T-helper 2 cell (primary cell): ENCODE measurements around the gene GCNT2.
A peak's percentile ranks its signal among the peaks of the same experiment; 100 is the strongest.
"Not testable (repeated sequence)": the region's sequence is repeated elsewhere in the genome, so short reads cannot be mapped to it uniquely, and the experiment has no call there.

Source experiments
- DNase-seq, 5 experiments: peaks; one replicate each; pipeline versions ENCODE4 v3.0.0 to v3.0.0-alpha.2; 2012 to 2022

GCNT2 gene

DNA sequence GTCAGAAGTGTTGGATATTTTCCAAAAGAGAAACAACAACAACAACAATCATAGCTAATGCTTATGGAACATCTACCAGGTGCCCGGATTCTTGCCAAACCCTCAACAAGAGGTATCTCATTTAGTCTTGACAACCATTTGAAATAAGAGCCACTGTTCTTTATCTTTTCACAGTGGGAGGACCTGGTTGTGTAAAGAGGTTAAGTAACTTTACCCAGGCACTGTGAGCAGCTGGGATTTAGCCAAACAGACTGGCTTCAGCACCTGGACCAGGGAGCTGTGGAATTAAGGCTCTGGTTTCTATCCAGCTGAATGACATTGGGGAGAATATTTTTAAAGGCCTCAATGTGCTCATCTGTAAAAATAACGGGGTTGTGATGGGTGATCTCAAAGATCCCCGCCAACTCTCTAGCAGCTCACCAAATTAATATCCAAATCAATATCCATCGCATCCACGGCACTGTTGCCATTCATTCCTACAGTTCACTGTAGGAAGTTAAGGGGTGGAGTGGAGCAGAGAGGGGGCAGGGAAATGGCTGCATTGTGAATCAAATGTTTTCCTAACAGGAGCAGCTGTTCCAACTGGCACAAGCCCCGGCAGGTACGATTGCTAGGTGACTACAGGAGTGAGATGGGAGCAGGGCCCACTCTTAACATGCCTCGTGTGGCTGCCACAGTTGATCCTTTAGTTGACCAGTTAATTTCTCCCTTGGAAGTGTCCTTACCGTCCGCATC is 61.8 kb downstream of the GCNT2 start:
- DNase-seq: peak in 1 of 5 experiments; percentile 6

DNA sequence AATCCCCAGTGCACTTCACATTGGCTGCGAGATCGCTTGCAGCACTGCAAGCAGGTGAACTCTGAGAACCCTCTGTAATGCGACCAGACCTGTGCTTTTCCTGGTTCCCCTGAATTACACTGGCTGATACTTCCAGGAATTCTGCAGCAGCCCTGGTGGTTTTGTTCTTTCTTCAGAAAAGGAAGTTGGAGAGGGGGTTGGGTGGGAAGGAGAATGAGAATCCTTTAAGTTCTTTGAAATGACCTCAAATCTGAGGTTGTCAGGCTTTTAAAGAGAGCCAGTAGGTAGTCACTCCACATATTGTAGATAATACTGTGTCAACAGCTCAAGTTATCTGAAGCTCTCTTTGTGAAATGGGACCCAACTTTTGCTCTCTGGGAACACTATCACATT is 62.4 kb downstream of the GCNT2 start:
- DNase-seq: no peak

DNA sequence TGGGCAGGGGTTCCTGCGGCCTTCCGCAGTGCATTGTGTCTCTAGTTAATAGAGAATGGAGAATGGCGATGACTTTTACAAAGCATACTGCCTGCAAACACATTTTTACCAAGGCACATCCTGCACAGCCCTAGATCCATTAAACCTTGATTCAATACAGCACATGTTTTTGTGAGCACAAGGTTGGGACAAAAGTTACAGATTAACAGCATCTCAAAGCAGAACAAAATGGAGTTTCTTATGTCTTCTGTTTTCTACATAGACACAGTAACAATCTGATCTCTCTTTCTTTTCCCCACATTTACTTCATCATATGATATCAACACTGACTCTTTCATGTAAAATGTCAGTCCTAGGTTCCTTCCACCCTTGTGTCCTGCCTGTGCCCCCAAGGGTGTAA is 63.5 kb downstream of the GCNT2 start:
- no peak for DNase-seq

DNA sequence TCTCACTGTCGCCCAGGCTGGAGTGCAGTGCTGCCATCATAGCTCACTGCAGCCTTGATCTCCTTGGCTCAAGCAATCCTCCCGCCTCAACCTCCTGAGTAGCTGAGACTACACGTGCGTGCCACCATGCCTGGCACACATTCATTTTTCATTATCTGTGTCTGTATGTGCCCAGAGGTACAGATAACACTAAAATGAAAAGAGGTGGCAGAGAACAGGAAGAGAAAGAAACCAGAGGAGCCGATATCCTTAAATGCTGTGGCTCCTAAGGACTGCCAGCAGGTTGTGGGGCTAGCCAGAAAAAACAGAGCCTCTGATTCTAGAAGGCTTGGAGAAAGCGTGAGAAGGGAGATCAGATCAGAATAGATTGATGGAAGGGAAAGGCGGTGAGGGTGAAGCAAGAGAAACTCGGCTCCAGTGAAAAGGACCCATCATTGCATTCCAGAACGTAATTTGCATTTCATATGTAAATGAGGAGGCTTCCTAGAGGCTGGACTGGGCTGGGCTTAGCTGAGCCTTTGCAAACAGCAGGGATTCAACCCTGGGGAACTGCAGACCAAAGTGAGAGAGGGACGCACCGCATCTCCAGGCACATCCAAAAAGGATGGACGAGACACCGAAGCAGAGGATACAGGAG is 64.2 kb downstream of the GCNT2 start:
- no peak for DNase-seq

DNA sequence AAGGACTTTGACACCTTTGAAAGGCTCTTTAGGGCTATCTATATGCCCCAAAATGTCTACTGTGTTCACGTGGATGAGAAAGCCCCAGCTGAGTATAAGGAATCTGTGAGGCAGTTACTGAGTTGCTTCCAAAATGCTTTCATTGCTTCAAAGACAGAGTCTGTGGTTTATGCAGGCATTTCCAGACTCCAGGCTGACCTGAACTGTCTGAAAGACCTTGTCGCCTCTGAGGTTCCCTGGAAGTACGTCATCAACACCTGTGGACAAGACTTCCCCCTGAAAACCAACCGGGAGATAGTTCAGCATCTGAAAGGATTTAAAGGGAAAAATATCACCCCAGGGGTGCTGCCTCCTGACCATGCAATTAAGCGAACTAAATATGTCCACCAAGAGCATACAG is 65.2 kb downstream of the GCNT2 start:
- no peak for DNase-seq

DNA sequence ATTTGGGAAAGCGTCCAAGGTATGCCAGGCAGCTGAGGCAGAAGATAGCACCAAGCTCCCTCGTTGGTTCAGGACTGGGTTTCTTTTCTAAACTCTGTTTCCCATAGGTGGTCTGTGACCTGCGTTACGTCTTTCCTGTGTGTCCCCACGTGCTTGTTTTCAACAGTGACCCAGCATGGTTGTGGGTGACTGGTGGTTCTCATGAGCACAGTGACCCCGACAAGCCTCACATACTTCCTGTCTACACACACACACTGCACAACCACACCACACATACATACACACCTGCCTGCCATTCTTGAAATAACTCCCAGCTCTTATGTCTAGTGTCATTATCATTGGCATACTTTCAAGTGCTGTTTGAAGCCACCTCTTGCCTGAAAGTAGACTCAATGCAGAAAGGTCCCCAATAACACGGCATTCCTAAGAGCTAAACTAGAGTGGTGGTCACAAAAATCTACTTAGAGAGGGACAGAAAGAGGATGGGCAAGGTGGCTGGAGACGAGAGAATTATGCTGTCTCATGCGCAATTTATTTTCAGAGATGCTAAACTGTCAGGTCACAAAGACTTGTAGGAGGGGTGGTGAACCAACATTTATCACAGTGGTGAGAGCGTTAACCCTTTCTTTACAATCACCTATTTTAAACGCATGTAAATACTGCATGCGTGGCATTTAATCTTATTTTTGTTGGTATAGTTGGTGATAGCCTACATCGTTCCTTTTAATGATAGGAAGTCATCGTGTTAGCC is 66.7 kb downstream of the GCNT2 start:
- peak in 2 of 5 experiments; percentile 1 to 22 for DNase-seq

DNA sequence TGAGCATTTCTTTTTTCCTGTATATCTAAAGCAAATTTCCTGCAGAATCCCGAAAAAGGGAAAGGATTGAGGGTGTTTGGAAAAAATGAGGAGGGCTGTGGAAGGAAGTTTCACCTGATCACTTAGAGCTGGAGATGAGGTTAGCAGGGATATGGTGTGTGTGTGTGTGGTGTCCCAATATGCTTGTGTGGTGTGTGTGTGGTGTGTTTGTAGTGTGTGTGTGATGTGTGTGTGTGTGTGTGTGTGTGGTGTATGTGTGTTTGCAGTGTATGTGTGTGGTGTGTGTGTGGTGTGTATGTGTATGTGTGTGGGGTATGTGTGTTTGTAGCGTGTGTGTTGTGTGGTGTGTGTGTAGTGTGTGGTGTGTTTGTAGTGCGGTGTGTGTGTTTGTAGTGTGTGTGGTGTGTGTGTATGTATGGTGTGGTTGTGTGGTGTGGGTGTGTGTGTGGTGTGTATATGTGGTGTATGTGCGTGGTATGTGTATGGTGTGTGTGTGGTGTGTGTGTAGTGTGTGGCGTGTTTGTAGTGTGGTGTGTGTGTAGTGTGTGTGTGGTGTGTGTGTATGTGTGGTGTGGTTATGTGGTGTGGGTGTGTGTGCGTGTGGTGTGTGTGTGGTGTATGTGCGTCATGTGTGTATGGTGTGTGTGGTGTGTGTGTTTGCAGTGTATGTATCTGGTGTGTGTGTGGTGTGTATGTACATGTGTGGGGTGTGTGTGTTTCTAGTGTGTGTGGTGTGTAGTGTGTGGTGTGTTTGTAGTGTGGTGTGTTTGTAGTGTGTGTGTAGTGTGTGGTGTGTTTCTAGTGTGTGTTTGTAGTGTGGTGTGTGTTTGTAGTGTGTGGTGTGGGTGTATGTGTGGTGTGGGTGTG is 67.6 kb downstream of the GCNT2 start:
- peak in 1 of 5 experiments; percentile 2 for DNase-seq

DNA sequence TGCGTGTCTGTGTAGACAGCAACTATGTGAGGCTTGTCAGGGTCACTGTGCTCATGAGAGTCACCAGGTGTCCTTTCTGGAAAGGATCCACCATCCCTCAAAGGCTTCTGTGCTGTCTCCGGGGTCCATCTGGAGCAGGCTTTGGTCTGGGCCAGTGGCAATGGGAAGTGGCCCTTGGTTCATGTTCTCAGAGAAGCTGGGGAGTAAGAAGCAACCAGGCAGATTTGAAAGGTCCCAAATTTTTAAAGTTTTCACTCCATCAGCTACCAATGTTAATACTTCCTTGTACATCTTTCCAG is 68.2 kb downstream of the GCNT2 start:
- no peak for DNase-seq

DNA sequence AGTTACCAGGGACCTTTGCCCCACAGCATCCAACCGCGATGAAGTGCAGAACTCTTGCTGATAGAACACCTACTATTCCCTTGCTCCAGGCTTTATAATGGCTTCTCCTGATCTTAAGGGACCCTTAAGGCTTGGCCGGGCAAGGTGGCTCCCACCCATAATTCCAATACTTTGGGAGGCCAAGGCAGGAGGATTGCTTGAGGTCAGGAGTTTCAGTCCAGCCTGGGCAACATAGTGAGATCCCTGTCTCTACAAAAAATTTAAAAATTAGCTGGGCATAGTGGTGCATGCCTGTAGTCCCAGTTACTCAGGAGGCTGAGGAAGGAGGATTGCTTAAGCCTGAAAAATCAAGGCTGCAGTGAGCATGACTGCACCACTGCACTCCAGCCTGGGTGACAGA is 68.8 kb downstream of the GCNT2 start:
- no peak for DNase-seq

DNA sequence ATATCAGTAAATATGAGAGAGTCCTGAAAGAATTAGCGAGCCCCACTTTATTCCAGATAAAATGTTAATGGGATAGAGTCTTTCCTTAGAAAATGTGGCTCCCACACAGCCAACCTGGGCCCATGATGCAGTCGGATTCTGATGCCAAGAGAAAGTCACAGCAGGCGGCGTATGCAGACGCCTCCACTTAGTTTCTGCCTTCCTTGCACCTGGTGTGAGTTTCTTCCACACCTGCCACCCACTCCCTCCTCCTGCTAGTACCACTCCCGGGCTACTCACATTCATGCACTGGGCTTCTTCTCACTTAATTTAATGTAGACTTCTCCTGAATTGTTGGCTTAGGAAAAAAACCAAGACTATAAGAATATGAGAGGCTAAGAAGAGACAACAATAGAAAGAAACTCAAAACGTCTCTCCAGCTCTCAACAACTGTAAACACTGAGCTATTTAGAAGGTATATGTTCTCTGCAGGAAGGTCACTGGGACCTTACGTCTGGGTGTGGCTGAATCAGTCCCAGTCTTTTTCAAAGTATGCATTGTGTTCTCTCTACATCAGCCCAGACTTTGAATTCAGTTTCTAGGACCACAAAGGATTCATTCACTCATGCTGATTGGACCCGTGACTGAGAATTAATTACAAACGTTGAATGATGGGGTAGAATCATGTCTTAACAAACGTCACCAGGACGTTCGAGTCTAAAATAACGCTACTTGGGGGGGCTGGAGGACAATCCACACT is 70.4 kb downstream of the GCNT2 start:
- no peak for DNase-seq

DNA sequence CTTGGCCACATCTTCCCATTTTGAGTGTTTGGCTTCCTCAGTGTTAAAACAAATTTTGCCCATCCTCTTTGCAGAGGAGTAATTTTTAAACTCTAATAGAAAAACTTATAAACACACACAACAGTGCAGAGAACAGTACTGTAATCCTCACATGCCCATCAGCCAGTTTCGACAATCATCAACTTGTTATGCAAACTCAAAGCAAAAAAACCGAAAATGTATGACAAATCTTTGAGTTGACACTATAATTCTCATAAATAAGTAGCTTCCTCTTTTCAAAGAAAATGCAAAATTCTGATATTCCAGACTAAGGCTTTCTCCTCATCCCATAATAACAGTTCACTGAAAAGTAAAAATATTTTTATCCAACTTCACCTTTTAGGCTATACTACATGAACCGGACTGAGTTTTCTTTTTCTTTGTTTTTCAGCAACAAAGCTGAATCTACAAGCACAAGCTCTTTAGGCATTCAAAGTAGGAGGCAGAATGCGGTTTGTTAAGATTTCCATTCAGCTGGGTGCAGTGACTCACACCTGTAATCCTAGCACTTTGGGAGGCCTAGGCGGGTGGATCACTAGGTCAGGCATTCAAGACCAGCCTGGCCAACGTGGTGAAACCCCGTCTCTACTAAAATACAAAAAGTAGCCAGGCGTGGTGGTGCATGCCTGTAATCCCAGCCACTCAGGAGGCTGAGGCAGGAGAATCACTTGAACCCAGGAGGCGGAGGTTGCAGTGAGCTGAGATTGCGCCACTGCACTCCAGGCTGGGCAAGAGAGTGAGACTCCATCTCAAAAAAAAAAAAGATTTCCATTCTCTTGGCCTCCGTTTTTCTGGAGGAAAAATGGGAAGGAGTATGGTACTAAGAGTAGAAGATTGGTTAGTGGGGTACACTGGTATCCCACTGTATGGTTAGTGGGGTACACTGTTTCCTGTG is 74.8 kb downstream of the GCNT2 start:
- no peak for DNase-seq

DNA sequence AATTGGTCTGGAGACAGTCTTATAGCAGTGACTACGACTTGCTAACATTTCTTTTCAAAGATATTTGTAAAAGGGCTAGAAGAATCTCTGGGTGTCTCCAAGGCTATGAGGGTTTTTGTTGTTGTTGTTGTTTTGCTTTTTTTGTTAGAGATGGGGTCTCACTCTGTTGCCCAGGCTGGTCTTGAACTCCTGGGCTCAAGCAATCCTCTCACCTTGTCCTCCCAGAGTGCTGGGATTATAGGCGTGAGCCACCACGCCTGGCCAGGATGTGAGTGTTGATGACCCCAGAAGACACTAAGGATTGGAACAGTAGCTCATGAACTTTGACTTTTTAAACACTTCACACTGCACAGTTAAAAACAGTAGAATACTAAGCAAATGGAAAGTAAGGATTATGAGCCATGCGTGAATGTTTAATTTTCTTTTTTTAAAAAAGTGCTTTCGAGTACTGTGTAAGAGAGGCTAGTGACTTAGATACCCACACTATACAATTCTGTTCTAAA is 76.4 kb downstream of the GCNT2 start:
- DNase-seq: no peak

DNA sequence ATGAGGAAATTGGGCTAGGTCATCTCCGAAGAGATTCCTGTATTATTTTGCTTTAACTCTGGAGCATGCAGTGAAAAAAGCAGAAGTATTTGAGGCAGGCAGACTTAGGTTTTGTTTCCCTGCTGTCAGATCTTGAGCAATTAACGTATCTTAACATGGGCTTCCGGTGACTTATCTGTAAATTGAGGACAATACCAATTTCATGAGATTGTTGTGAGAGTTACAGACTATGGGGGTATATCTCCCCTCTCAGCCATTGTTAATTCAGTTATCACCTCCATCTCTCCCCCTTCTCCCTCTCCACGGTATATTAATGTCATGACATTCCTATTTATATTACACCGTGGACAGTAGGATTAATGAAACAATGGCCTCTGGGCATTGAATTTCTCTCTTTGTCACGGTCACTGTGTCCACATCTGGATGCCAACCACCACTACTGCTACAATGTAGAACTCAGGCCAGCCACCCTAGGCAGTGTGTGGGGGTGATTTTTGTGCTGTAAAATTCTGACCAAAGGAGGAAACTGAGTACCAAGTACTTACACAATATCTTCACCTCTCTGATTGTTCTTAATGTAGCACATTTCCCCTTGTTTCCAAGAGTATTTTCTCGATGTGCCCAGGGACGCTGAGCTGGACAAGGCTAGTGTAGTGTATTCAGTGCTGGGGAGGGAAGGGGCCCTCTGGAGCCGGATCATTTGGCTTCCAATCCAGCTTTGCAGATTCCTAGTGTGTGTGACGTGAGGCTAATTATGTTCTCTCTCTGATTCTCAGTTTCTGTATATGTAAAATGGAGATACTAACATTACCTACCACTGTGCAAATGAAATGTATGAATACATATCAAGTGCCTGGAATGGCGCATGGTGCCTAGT is 77.2 kb downstream of the GCNT2 start:
- no peak for DNase-seq

DNA sequence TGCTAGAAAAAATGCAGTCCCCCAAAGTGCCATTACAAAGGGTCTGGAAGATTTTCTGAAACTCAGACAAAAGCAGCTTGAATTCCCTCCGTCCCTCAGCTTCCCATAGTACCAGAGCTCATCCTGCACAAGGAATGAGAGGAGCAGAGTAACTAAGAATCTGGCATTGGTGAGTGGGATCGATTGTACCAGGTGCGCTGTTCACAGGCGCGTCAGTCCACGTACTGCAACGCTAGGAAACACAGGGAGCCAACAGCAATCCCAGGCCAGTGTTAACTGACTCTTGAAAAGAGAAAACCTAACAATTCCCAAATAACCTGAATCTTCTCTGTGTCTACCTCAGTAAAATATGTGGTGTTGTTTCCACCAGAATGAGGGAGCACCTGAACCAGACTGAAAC is 77.9 kb downstream of the GCNT2 start:
- no peak for DNase-seq

DNA sequence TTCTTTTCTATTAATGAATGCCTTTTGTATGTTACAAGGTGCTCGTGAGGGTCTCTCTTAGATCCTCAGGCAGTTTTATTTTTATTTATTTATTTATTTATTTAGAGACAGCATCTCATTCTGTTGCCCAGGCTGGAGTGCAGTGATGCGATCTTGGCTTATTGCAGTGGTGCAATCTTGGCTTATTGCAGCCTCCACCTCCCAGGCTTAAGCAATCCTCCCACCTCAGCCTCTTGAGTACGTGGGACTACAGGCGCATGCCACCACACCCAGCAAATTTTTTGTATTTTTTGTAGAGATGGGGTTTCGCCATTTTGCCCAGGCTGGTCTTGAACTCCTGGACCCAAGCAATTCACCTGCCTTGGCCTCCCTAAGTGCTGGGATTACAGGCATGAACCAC is 79.5 kb downstream of the GCNT2 start:
- not testable (repeated sequence) for DNase-seq

DNA sequence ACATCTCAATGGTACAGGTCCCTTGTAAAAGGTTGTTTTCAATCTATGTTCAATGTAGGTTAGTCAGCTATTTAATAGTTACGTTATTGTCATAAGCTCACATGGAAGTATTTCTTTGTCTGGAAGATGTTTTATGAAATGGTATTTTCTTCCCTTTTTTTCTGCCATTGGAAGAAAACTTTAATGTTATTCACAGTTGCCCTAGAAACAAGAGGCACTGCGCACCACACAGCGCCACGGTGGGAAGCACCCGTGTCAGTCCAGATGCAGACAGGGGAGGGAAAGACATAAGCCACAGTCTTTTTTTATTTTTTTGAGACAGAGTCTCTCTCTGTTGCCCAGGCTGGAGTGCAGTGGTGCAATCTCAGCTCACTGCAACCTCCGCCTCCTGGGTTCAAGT is 82.1 kb downstream of the GCNT2 start:
- no peak for DNase-seq

DNA sequence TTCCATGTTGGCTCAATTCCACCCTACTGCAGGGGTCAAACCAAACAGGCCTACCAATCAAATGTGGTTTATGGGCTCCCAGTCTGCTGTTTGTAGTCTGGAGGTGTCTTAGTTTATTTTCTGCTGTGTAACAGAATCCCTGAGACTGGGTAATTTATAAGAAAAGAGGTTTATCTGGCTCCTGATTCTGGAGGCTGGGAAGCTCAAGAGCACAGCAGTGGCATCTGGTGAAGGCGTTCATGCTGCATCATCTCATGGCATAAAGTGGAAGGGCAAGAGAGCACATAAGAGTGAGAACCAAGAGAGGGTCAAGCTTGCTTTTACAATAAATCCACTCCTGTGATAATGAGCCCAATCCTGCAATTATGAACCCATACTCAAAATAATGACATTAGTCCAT is 87.9 kb downstream of the GCNT2 start:
- no peak for DNase-seq

DNA sequence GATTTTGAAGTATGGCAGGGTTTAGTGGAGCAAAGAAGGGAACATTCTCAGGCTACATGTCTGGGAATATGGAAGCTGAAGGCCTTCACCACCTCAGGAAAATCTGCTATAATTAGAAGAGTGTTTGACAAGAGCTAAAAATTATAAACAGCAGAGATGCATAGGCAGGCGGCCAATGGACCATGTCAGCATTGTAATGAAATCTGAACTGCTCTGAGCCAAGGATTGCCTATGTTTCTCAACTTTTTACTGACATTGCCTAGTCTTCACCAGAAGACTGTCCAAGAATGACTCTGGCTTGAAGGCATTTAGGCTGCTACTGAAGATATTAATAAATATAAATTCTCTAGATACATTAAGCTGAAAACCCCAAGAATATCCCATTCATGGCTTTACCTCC is 89.1 kb downstream of the GCNT2 start:
- no peak for DNase-seq

DNA sequence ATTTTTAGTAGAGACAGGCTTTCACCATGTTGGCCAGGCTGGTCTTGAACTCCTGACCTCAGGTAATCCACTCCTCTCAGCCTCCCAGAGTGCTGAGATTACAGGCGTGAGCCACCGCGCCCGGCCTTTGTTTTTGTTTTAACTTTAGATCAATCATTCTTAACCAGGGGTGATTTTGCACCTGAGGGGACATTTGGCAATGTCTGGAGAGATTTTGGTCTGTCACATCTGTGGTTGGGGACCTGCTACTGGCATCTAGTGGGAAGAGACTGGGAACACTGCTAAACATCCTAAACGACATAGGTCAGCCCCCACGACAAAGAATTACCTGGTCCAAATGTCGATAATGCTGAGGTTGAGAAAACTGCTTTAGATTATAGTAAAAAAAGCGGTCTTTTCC is 91.0 kb downstream of the GCNT2 start:
- no peak for DNase-seq

DNA sequence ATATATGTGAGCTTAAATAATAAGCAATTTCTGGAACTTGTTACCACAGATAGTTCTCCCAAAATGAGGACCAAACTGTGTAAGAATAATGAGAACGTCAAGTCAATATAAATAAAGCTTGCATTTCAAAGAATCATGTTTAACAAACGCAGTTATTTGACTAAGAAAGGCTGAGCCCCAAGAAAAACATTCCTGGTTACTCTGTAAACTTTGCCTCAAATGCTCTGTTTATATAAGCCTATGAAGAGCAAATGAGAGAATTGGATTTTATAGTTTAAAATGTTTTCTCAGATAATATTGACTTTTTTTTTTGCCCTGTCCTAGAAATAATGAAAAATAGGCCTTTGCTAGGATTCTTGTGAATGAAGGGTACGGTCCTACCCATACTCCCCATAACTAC is 91.9 kb downstream of the GCNT2 start:
- no peak for DNase-seq
